HG03558 (cell line): ENCODE results near the gene SNN.

Experiments used
- ATAC-seq: cut with Tn5 transposase; IDR thresholded peaks from one replicate; pipeline ENCODE4 v1.9.1; 2021; ENCODE audit warnings: moderate number of reproducible peaks; ENCODE audit not compliant: unreplicated experiment; ENCODE audit errors: extremely low read depth

Gene SNN

GRCh38 chr16:11634312-11634711, 33.9 kb upstream of the SNN start:
- no peak for ATAC-seq

GRCh38 chr16:11635113-11635652, 33.1 kb upstream of the SNN start:
- no peak for ATAC-seq

GRCh38 chr16:11635679-11636171, 32.5 kb upstream of the SNN start:
- no peak for ATAC-seq

- no peak for ATAC-seq
These were observed 32.0 kb upstream of the SNN start for GRCh38 chr16:11636172-11636721.

DNA sequence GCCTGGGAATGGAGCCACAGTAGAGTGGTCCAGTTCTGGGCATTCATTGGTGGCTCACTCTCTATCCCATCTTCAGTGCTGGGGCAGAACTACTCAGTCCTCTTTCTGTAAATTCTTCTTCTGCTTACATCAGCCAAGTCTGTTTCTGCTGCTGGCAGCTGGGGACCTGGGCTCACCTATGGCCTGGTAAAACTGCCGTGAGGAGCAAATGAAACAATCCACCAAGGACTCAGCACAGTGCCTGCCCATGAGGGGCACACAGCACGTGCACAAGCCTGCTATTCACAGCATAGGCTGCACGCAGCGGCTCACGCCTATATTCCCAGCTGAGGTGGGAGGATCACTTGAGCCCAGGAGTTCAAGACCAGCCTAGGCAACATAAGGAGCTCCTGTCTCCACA, 30.9 kb upstream of the SNN start:
- ATAC-seq = no peak

DNA sequence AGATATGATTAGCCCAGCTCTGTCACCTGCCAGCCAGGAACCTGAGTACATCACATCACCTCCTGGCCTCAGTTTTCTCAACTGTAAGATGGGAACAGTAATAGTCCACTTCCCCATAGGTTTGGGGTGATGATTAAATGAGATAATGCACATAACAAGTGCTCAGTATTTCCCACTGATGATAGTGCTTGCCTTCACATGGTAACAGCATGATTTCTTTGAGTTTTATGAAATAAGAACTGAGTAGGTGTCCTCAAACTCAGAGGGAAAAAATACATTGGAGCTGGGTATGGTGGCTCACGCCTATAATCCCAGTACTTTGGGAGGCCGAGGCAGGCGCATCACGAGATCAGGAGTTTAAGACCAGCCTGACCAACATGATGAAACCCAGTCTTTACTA, 30.1 kb upstream of the SNN start:
- no peak for ATAC-seq

DNA sequence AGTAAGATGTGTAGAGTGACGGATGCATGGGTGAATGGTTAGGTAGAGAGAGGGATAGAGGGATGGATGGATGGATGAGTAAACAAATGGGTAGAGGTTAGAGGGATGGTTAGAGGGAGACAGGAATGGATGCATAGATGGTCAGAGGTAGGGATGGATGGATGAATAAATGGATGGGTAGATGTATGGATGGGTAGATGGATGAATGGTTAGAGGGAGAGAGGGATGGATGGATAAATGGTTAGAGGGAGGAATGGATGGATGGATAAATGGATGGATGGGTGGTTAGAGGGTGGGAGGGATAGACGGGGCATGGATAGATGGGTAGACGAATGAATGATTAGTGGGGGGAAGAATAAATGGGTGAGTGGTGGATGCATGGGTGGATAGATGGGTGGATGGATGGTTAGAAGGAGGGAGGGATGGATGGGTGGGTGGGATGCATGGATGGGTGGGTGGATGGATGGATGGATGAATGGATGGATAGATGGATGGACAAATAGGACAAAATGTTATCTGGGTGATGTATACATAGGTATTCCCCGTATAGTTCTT, 29.2 kb upstream of the SNN start:
- ATAC-seq = no peak

DNA sequence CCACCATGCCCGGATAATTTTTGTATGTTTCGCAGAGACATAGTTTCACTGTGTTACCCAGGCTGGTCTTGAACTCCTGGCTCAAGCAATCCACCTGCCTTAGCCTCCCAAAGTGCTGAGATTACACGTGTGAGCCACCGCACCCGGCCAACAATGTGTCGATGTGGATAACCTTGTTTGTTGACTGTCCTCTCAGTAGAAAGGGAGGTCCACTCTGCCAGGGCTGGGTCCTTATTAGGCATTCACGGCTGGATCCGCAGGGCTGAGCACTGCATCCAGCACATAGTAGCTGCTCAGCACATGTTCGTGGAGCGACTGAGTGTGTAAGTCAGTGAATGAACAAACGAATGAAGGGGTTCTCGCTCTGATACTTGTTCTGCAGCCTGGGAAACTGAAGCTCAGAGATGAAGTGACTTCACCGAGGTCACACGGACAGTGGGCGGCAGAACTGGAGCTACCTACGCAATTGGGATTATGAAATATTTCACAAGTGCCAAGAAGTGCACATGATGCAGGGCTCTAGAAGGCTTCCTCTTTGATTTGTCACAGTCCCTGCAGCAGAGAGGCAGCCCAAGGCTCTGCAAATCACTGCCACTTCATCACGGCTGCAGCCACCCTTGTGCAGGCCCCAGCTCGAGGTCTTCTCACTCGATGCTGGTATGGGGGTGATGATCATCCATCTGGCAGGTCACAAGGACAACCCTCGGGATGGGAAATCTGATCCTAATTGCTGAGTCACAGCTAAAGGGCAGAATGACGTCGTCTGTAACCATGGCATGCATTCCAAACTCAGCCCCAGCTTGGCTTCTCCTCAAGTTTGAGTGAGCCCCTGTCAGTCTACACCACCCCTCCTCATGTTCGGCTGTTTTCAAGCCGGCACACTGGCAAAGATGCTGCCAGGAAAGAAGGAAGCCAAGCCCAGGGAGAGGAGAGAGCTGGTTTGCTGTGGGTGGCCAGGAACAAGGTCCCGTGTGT, 28.0 kb upstream of the SNN start:
- ATAC-seq = no peak

GRCh38 chr16:11640987-11641817, 27.1 kb upstream of the SNN start:
- no peak for ATAC-seq

DNA sequence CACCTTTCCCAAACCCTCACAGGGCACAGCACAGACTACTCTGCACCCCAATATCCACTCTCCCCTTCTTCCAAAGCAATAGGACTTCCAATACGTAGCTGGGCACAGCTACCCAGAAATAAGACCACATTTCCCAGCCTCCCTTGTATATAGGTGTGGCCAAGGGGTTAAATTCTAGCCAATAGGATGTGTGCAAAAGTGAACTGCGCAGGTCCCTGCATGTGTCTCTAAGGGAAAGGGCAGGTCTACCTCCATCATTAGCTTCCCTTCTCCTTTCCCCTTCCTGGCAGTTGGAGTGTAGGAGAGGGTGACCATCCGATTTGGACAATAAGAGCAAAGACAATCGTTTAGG, 25.5 kb upstream of the SNN start:
- ATAC-seq = no peak

DNA sequence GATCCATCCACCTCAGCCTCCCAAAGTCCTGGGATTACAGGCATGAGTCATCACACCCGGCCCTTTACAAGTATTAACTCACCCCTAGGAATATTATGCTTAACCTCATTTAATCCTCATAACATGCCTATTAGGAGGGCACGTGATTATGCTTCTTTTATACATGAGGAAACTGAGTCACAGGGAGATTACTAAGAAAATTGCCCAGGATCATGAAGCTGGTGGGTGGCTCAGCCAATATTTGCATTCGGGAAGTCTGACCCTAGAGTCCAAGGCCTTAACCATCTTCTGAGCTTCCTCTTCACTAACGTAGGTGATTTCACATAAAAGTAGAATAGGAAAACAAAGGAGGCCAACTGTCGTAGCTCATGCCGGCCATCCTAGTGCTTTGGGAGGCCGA, 19.0 kb upstream of the SNN start:
- no peak for ATAC-seq

- no peak for ATAC-seq
These were observed 17.3 kb upstream of the SNN start for GRCh38 chr16:11650641-11651591.

DNA sequence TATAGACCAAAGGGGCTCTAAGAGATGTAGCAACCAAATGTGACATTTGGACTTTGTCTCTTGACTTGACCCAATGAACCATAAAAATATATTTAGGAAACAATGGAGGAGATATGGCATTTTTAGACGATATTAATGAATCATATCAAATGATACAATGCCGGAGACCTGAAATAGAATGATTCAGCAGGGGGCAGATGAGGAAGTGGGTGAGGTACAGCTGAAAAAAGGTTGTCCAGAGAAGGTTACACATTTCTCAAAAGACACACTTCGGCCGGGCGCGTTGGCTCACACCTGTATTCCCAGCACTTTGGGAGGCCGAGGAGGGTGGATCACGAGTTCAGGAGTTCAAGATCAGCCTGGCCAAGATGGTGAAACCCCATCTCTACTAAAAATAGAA, 16.5 kb upstream of the SNN start:
- no peak for ATAC-seq

DNA sequence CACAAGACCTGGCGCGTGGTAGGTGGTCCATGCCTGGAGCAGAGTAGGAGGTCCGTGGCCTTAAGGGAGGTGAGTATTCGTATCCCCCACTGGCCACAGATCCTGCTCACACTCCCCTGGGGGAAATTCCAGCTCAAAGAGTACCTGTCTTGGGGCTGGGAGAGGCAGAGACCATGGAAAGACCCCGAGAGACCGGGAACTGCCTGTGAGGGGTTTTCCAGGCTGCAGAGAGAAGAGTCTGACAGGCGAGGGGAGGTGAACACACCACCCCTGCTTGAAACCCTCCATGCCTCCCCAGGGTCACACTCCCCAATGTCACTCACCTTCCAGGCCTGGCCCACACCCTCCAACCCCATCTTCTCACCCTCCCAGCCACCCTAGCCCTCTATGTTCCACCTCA, 12.6 kb upstream of the SNN start:
- ATAC-seq = no peak

- no peak for ATAC-seq
These were observed 10.7 kb upstream of the SNN start for GRCh38 chr16:11657556-11657955.

GRCh38 chr16:11658896-11659708, 9.2 kb upstream of the SNN start:
- no peak for ATAC-seq

DNA sequence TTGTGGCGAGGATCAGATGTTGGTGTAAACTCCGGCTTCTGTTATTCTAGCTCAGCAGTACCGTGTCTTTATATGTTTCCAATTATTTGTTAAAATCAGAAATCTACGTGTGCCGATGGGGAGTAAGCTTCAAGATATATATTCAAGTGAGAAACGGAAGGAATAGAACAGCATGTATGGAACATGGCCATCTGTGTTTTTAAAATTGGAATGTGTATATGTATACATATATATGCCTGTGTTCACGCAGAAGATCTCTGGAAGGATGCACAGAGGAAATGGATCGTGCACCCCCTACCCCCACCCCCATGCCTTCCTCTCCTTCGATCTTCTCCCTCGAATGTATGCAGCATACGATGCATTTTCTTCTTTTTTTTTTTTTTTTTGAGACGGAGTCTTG, 7.7 kb upstream of the SNN start:
- no peak for ATAC-seq

- no peak for ATAC-seq
These were observed 5.7 kb upstream of the SNN start for GRCh38 chr16:11662582-11662981.
